GM12878 (cell line): Measurements from ENCODE around the gene RAD17. TPM values are rescaled to one million over a fixed set of nuclear protein-coding genes. Genes with fewer than 3 reads are reported as not detected.

Experiments
- BCL11A ChIP-seq: IDR thresholded peaks from 2 replicates; pipeline ENCODE4 v1.6.1; 2011; ENCODE audit warnings: low read depth, low read length
- CHD4 ChIP-seq: fragments of 200-600 bp; sonication (generic); IDR thresholded peaks from 2 replicates; pipeline ENCODE4 v1.6.1; 2016; ENCODE audit warnings: mild to moderate bottlenecking
- GABPA ChIP-seq: IDR thresholded peaks from 2 replicates; pipeline ENCODE4 v1.6.1; 2014; ENCODE audit warnings: antibody characterized with exemption, low read depth, mild to moderate bottlenecking, inconsistent platforms
- IKZF2 ChIP-seq, 2 experiments: fragments of 450-650 bp; IDR thresholded peaks; 2 replicates each; pipeline ENCODE4 v1.6.1; 2017; ENCODE audit warnings: mild to moderate bottlenecking in 2 of 2, moderate library complexity in 2 of 2
- KAT2A ChIP-seq: conservative IDR thresholded peaks from 2 replicates; pipeline ENCODE4 v1.6.1; 2011; ENCODE audit warnings: low read depth, low read length; ENCODE audit not compliant: control insufficient read depth
- LARP7 ChIP-seq: fragments of 450-650 bp; IDR thresholded peaks from 2 replicates; pipeline ENCODE4 v1.6.1; 2017; ENCODE audit warnings: mild to moderate bottlenecking
- NFXL1 ChIP-seq: fragments of 450-650 bp; IDR thresholded peaks from 2 replicates; pipeline ENCODE4 v1.6.1; 2017; ENCODE audit warnings: antibody characterized with exemption, mild to moderate bottlenecking, borderline replicate concordance
- POLR2AphosphoS5 ChIP-seq: IDR thresholded peaks from 2 replicates; pipeline ENCODE4 v1.6.1; 2011; ENCODE audit warnings: mild to moderate bottlenecking, low read length, inconsistent platforms
- POU2F2 ChIP-seq: IDR thresholded peaks from 3 replicates; pipeline ENCODE4 v1.6.1; 2011; ENCODE audit warnings: low read depth, mild to moderate bottlenecking, low read length, borderline replicate concordance
- RAD51 ChIP-seq: fragments of 450-650 bp; IDR thresholded peaks from 2 replicates; pipeline ENCODE4 v1.6.1; 2016; ENCODE audit warnings: moderate library complexity, mild to moderate bottlenecking, inconsistent platforms
- RBBP5 ChIP-seq: fragments of 200-600 bp; sonication (generic); conservative IDR thresholded peaks from 2 replicates; pipeline ENCODE4 v1.6.1; 2016
- RUNX3 ChIP-seq: IDR thresholded peaks from 2 replicates; pipeline ENCODE4 v1.6.1; 2012; ENCODE audit warnings: low read length, inconsistent platforms
- SIN3A ChIP-seq: IDR thresholded peaks from 2 replicates; pipeline ENCODE4 v1.6.1; 2012; ENCODE audit warnings: low read depth, low read length, improper control_type of control experiment
- SPI1 ChIP-seq: IDR thresholded peaks from 2 replicates; pipeline ENCODE4 v1.6.1; 2011; ENCODE audit warnings: low read depth, mild to moderate bottlenecking, low read length, moderate library complexity, borderline replicate concordance; ENCODE audit not compliant: insufficient read depth
- SREBF2 ChIP-seq: IDR thresholded peaks from 2 replicates; pipeline ENCODE4 v1.6.1; 2012; ENCODE audit warnings: mild to moderate bottlenecking, low read length
- SUPT20H ChIP-seq: IDR thresholded peaks from 2 replicates; pipeline ENCODE4 v1.6.1; 2011; ENCODE audit warnings: low read depth, mild to moderate bottlenecking, low read length, moderate library complexity, borderline replicate concordance; ENCODE audit not compliant: control insufficient read depth
- TARDBP ChIP-seq: IDR thresholded peaks from 2 replicates; pipeline ENCODE4 v1.6.1; 2016; ENCODE audit warnings: borderline replicate concordance
- ZNF24 ChIP-seq: fragments of 450-650 bp; IDR thresholded peaks from 2 replicates; pipeline ENCODE4 v1.6.1; 2017; ENCODE audit warnings: antibody characterized with exemption, mild to moderate bottlenecking
- ZSCAN29 ChIP-seq: fragments of 450-650 bp; IDR thresholded peaks from 2 replicates; pipeline ENCODE4 v1.6.1; 2017; ENCODE audit warnings: mild to moderate bottlenecking, moderate library complexity
- polyA plus RNA-seq, 11 experiments: library from polyadenylated mRNA; depleted of rRNA in 4 of 11; unstranded in 6 of 11; stranded (reverse) in 5 of 11; fragments of >200 nt; fragmentation: Nextera tagmentation in 4 of 11; fragmentation: Illumina TruSeq in 1 of 11; extraction: Ambion mirVana in 4 of 11; extraction: Trizol in 1 of 11; gene quantifications; 1 replicate in 1 of 11; 2 replicates in 10 of 11; pipeline versions ENCODE4 v1.2.1 to v1.2.3, GENCODE V29; 2011 to 2016; ENCODE audit warnings: inconsistent platforms in 2 of 11, missing spikeins in 2 of 11, low read depth in 1 of 11
- total RNA-seq, 4 experiments: library from RNA; depleted of rRNA in 3 of 4; stranded (reverse); fragments of >200 nt in 3 of 4; fragmentation: Illumina TruSeq in 1 of 4; extraction: Trizol in 1 of 4; gene quantifications; 2 replicates each; pipeline versions ENCODE4 v1.2.1 to v1.2.3, GENCODE V29; 2013 to 2021
- TF ChIP-seq, protein P1 (sequence below): fragments of 450-650 bp; IDR thresholded peaks from 2 replicates; pipeline ENCODE4 v1.6.1; 2017; ENCODE audit warnings: mild to moderate bottlenecking, low read depth, inconsistent platforms; ENCODE audit not compliant: poor library complexity, severe bottlenecking
- TF ChIP-seq, protein P2 (sequence below): IDR thresholded peaks from 2 replicates; pipeline ENCODE4 v1.6.1; 2012; ENCODE audit warnings: low read depth, low read length, improper control_type of control experiment
- TF ChIP-seq, protein P3 (sequence below): fragments of 450-650 bp; formaldehyde crosslinking; IDR thresholded peaks from 2 replicates; pipeline ENCODE4 v1.5.0; 2022; ENCODE audit warnings: mild to moderate bottlenecking, missing genetic modification characterization
- TF ChIP-seq, protein P4 (sequence below): fragments of 450-650 bp; IDR thresholded peaks from 2 replicates; pipeline ENCODE4 v1.6.1; 2017; ENCODE audit warnings: borderline replicate concordance
- TF ChIP-seq, protein P5 (sequence below): fragments of 450-650 bp; IDR thresholded peaks from 2 replicates; pipeline ENCODE4 v1.6.1; 2016; ENCODE audit warnings: mild to moderate bottlenecking

The RAD17 gene
- total and polyA plus RNA-seq, 10 of the 15 experiments (the other 5 are each of a cell fraction or from before 2014, with no cell fraction given) = 23.9 to 55.4 (median 44.5) TPM

DNA sequence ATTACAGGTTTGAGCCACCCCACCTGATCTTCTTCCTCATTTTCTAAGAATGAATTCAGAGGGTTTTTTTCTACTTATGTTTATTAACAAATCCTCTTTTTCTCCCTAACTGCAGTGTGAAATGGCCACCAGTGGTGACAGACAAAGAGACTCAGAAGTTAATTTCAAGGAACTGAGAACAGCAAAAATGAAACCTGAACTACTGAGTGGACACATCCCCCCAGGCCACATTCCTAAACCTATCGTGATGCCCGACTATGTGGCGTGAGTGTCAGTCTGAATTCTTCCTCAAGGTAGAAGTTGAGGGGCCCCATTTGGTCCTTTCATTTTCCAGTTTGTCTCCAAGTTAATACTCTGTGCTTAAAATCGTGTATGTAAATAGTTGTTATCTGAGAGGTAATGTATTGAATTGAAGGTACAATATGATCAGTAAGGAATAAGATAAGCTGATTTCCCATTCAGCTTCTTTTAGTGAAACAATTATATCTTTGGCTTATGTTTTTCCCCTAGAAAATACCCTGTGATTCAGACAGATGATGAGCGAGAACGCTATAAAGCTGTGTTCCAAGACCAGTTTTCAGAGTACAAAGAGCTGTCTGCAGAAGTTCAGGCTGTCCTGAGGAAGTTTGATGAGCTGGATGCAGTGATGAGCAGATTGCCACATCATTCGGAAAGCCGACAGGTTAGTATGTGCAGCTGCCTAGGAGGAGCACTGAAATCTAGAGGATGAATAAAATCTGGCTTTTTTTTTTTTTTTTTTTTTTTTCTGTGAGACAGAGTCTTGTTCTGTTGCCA is 63.0 kb downstream of the RAD17 start (continued):
- TF ChIP-seq, protein P1, sequence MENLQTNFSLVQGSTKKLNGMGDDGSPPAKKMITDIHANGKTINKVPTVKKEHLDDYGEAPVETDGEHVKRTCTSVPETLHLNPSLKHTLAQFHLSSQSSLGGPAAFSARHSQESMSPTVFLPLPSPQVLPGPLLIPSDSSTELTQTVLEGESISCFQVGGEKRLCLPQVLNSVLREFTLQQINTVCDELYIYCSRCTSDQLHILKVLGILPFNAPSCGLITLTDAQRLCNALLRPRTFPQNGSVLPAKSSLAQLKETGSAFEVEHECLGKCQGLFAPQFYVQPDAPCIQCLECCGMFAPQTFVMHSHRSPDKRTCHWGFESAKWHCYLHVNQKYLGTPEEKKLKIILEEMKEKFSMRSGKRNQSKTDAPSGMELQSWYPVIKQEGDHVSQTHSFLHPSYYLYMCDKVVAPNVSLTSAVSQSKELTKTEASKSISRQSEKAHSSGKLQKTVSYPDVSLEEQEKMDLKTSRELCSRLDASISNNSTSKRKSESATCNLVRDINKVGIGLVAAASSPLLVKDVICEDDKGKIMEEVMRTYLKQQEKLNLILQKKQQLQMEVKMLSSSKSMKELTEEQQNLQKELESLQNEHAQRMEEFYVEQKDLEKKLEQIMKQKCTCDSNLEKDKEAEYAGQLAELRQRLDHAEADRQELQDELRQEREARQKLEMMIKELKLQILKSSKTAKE = peak; percentile 79
- TF ChIP-seq RAD51 (peak; percentile 34), GABPA (no peak), CHD4 (no peak), ZSCAN29 (no peak), SIN3A (no peak), LARP7 (no peak), IKZF2 (IDR thresholded peaks at IDR 0.05) (peak; percentile 80 to 88), POU2F2 (no peak), RUNX3 (no peak; the same call in none of the 2 replicates), NFXL1 (no peak), KAT2A (no peak), RBBP5 (0 out of 2 replicates have a peak, but pooled peaks have one; percentile 49), SUPT20H (no peak), BCL11A (peak; percentile 52; the same call in 1 of the 2 replicates), TARDBP (no peak), ZNF24 (peak; percentile 97), POLR2AphosphoS5 (no peak), SPI1 (peak; percentile 88), SREBF2 (no peak)
- TF ChIP-seq, protein P2, sequence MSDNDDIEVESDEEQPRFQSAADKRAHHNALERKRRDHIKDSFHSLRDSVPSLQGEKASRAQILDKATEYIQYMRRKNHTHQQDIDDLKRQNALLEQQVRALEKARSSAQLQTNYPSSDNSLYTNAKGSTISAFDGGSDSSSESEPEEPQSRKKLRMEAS = 0 out of 2 replicates have a peak, but pooled peaks have one; percentile 21
- TF ChIP-seq, protein P3, sequence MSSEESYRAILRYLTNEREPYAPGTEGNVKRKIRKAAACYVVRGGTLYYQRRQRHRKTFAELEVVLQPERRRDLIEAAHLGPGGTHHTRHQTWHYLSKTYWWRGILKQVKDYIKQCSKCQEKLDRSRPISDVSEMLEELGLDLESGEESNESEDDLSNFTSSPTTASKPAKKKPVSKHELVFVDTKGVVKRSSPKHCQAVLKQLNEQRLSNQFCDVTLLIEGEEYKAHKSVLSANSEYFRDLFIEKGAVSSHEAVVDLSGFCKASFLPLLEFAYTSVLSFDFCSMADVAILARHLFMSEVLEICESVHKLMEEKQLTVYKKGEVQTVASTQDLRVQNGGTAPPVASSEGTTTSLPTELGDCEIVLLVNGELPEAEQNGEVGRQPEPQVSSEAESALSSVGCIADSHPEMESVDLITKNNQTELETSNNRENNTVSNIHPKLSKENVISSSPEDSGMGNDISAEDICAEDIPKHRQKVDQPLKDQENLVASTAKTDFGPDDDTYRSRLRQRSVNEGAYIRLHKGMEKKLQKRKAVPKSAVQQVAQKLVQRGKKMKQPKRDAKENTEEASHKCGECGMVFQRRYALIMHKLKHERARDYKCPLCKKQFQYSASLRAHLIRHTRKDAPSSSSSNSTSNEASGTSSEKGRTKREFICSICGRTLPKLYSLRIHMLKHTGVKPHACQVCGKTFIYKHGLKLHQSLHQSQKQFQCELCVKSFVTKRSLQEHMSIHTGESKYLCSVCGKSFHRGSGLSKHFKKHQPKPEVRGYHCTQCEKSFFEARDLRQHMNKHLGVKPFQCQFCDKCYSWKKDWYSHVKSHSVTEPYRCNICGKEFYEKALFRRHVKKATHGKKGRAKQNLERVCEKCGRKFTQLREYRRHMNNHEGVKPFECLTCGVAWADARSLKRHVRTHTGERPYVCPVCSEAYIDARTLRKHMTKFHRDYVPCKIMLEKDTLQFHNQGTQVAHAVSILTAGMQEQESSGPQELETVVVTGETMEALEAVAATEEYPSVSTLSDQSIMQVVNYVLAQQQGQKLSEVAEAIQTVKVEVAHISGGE (CRISPR knock-in tag) = no peak
- TF ChIP-seq, protein P4, sequence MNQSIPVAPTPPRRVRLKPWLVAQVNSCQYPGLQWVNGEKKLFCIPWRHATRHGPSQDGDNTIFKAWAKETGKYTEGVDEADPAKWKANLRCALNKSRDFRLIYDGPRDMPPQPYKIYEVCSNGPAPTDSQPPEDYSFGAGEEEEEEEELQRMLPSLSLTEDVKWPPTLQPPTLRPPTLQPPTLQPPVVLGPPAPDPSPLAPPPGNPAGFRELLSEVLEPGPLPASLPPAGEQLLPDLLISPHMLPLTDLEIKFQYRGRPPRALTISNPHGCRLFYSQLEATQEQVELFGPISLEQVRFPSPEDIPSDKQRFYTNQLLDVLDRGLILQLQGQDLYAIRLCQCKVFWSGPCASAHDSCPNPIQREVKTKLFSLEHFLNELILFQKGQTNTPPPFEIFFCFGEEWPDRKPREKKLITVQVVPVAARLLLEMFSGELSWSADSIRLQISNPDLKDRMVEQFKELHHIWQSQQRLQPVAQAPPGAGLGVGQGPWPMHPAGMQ = no peak
- TF ChIP-seq, protein P5, sequence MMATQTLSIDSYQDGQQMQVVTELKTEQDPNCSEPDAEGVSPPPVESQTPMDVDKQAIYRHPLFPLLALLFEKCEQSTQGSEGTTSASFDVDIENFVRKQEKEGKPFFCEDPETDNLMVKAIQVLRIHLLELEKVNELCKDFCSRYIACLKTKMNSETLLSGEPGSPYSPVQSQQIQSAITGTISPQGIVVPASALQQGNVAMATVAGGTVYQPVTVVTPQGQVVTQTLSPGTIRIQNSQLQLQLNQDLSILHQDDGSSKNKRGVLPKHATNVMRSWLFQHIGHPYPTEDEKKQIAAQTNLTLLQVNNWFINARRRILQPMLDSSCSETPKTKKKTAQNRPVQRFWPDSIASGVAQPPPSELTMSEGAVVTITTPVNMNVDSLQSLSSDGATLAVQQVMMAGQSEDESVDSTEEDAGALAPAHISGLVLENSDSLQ = peak; percentile 43; the same call in 1 of the 2 replicates
